GM23338 (cell line): ENCODE results near the gene DIO3. TPM values are rescaled to one million over a fixed set of nuclear protein-coding genes. Genes with fewer than 3 reads are reported as not detected.

Experiments used
- ATAC-seq: fragments of 200-7000 bp; cut with Tn5 transposase; 3 replicates; pipeline ENCODE4 v1.9.1; 2020
- DNase-seq: peaks from one replicate; pipeline ENCODE4 v3.0.0-alpha.2; 2015; ENCODE audit warnings: low spot score
- H2AFZ ChIP-seq: fragments of 200-600 bp; sonication (generic); 2 replicates; pipeline ENCODE4 v1.8.0; 2016; ENCODE audit warnings: antibody characterized with exemption, mild to moderate bottlenecking, moderate library complexity
- H3F3A ChIP-seq: fragments of 200-600 bp; sonication (generic); replicated peaks from 2 replicates; pipeline ENCODE4 v1.8.0; 2017; ENCODE audit warnings: antibody characterized with exemption, mixed run types, low read depth
- H3K27ac ChIP-seq: fragments of 200-600 bp; sonication (generic); 2 replicates; pipeline ENCODE4 v1.6.1; 2016; ENCODE audit warnings: low read depth
- H3K27me3 ChIP-seq: fragments of 200-600 bp; sonication (generic); 2 replicates; pipeline ENCODE4 v1.8.0; 2016; ENCODE audit warnings: mild to moderate bottlenecking, mixed run types, moderate library complexity; ENCODE audit not compliant: insufficient read depth
- H3K36me3 ChIP-seq: fragments of 200-600 bp; sonication (generic); 2 replicates; pipeline ENCODE4 v1.8.0; 2016; ENCODE audit warnings: mild to moderate bottlenecking; ENCODE audit not compliant: insufficient read depth
- H3K4me1 ChIP-seq: fragments of 200-600 bp; sonication (generic); 2 replicates; pipeline ENCODE4 v1.8.0; 2016; ENCODE audit warnings: mild to moderate bottlenecking, moderate library complexity; ENCODE audit not compliant: insufficient read depth
- H3K4me2 ChIP-seq: fragments of 200-600 bp; sonication (generic); 2 replicates; pipeline ENCODE4 v1.7.1; 2017; ENCODE audit warnings: mixed run types
- H3K4me3 ChIP-seq: fragments of 200-600 bp; sonication (generic); 2 replicates; pipeline ENCODE4 v1.6.1; 2016; ENCODE audit warnings: mixed run types
- H3K79me2 ChIP-seq: fragments of 200-600 bp; sonication (generic); replicated peaks from 2 replicates; pipeline ENCODE4 v1.8.0; 2017; ENCODE audit warnings: mild to moderate bottlenecking; ENCODE audit not compliant: insufficient read depth
- H3K9me2 ChIP-seq: fragments of 200-600 bp; sonication (generic); 2 replicates; pipeline ENCODE4 v1.8.0; 2017; ENCODE audit not compliant: insufficient read depth
- H4K20me1 ChIP-seq: fragments of 200-600 bp; sonication (generic); replicated peaks from 2 replicates; pipeline ENCODE4 v1.8.0; 2017; ENCODE audit warnings: mild to moderate bottlenecking; ENCODE audit not compliant: insufficient read depth
- H3K27ac Mint-ChIP-seq: 2 replicates; pipeline ENCODE4 v1.8.0; 2020; ENCODE audit warnings: inconsistent platforms, mild to moderate bottlenecking, moderate library complexity, mixed read lengths
- H3K27me3 Mint-ChIP-seq: 3 replicates; pipeline ENCODE4 v1.8.0; 2022; ENCODE audit warnings: low read depth, mild to moderate bottlenecking, moderate library complexity, mixed read lengths, inconsistent platforms; ENCODE audit not compliant: insufficient read depth, poor library complexity
- H3K36me3 Mint-ChIP-seq: 3 replicates; pipeline ENCODE4 v1.8.0; 2021; ENCODE audit warnings: low read depth, mild to moderate bottlenecking, inconsistent platforms, moderate library complexity, mixed read lengths
- H3K4me1 Mint-ChIP-seq: 3 replicates; pipeline ENCODE4 v1.8.0; 2020; ENCODE audit warnings: mild to moderate bottlenecking, inconsistent platforms, mixed read lengths
- H3K4me3 Mint-ChIP-seq: 3 replicates; pipeline ENCODE4 v1.8.0; 2021; ENCODE audit warnings: moderate library complexity, mild to moderate bottlenecking, inconsistent platforms, mixed read lengths
- H3K9me3 Mint-ChIP-seq: 3 replicates; pipeline ENCODE4 v1.8.0; 2020; ENCODE audit warnings: moderate library complexity, mild to moderate bottlenecking, inconsistent platforms, mixed read lengths
- EZH2phosphoT487 ChIP-seq: fragments of 200-600 bp; sonication (generic); IDR thresholded peaks from one replicate; pipeline ENCODE4 v1.8.1; 2018; ENCODE audit warnings: antibody characterized with exemption; ENCODE audit not compliant: unreplicated experiment
- NANOG ChIP-seq: IDR thresholded peaks from 2 replicates; pipeline ENCODE4 v1.6.1; 2016; ENCODE audit warnings: antibody characterized with exemption, borderline replicate concordance
- ZNF114 ChIP-seq: fragments of 250-450 bp; sonication (Bioruptor Pico); IDR thresholded peaks from 2 replicates; pipeline ENCODE4 v1.5.0; 2020; ENCODE audit warnings: mild to moderate bottlenecking, moderate library complexity
- ZNF331 ChIP-seq: fragments of 250-450 bp; sonication (Bioruptor Pico); IDR thresholded peaks from 2 replicates; pipeline ENCODE4 v1.5.0; 2020; ENCODE audit warnings: low read depth, mild to moderate bottlenecking, moderate library complexity
- polyA plus RNA-seq: library from polyadenylated mRNA; unstranded; fragments of >200 nt; fragmentation: Nextera tagmentation; extraction: Ambion mirVana; gene quantifications from 2 replicates; pipeline ENCODE4 v1.2.1, GENCODE V29; 2016
- total RNA-seq: library from RNA; depleted of rRNA; stranded (reverse); fragments of >200 nt; shearing (Covaris generic); gene quantifications from 2 replicates; pipeline ENCODE4 v1.2.3, GENCODE V29; 2014
- TF ChIP-seq, protein P1 (sequence below), 2 experiments: fragments of 200-600 bp in 1 of 2; sonication (generic) in 1 of 2; conservative IDR thresholded peaks; 2 replicates each; pipeline versions ENCODE4 v1.5.1 to v1.6.1; 2016 to 2017; ENCODE audit warnings: antibody characterized with exemption in 2 of 2, low read depth in 2 of 2, mild to moderate bottlenecking in 2 of 2, moderate library complexity in 1 of 2
- TF ChIP-seq, protein P2 (sequence below): IDR thresholded peaks from one replicate; pipeline ENCODE4 v1.6.1; 2018; ENCODE audit warnings: antibody characterized with exemption; ENCODE audit not compliant: unreplicated experiment
- TF ChIP-seq, protein P3 (sequence below): IDR thresholded peaks from 2 replicates; pipeline ENCODE4 v1.6.1; 2016; ENCODE audit warnings: antibody characterized with exemption
- TF ChIP-seq, protein P4 (sequence below): fragments of 250-450 bp; sonication (Bioruptor Pico); IDR thresholded peaks from 2 replicates; pipeline ENCODE4 v1.5.0; 2020; ENCODE audit warnings: mild to moderate bottlenecking, moderate library complexity

The DIO3 gene
- total and polyA plus RNA-seq, 2 experiments from 2014 or later, result 0.10 to 0.28 TPM

DNA sequence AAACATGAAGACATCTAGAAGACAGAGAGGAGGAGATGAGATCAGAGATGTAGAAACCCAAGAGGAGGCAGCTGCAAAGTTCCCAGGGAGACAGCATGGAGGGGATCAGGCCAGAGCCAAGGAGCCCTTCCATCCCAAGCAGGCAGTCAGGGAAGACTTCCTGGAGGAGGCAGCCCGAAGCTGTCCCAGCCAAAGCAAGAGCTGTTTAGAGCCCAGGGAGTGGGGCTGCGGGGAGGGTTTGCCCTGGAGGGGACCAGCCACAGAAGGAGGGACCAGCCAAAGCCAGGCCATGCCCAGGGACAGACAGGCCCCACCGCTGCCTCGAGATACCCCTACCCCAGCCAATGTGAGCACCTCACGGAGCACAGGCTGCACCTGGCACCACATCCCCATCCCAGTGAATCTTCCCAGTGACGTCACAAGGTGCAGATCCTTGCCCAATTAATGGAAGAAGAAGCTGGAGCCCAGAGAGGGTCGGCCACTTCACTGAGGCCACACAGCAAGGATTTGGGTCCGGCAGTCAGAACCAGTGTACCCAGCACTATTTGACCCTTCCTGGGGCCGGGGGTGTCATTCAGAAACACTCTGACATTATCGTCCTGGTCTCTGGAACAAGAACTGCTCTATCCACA lies 14.1 kb upstream of the DIO3 start (continued):
- TF ChIP-seq, protein P1, sequence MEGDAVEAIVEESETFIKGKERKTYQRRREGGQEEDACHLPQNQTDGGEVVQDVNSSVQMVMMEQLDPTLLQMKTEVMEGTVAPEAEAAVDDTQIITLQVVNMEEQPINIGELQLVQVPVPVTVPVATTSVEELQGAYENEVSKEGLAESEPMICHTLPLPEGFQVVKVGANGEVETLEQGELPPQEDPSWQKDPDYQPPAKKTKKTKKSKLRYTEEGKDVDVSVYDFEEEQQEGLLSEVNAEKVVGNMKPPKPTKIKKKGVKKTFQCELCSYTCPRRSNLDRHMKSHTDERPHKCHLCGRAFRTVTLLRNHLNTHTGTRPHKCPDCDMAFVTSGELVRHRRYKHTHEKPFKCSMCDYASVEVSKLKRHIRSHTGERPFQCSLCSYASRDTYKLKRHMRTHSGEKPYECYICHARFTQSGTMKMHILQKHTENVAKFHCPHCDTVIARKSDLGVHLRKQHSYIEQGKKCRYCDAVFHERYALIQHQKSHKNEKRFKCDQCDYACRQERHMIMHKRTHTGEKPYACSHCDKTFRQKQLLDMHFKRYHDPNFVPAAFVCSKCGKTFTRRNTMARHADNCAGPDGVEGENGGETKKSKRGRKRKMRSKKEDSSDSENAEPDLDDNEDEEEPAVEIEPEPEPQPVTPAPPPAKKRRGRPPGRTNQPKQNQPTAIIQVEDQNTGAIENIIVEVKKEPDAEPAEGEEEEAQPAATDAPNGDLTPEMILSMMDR (conservative IDR thresholded peaks at IDR 0.05; ENCODE audit: low read depth in 2 of 2), result no peak
- TF ChIP-seq, protein P2, sequence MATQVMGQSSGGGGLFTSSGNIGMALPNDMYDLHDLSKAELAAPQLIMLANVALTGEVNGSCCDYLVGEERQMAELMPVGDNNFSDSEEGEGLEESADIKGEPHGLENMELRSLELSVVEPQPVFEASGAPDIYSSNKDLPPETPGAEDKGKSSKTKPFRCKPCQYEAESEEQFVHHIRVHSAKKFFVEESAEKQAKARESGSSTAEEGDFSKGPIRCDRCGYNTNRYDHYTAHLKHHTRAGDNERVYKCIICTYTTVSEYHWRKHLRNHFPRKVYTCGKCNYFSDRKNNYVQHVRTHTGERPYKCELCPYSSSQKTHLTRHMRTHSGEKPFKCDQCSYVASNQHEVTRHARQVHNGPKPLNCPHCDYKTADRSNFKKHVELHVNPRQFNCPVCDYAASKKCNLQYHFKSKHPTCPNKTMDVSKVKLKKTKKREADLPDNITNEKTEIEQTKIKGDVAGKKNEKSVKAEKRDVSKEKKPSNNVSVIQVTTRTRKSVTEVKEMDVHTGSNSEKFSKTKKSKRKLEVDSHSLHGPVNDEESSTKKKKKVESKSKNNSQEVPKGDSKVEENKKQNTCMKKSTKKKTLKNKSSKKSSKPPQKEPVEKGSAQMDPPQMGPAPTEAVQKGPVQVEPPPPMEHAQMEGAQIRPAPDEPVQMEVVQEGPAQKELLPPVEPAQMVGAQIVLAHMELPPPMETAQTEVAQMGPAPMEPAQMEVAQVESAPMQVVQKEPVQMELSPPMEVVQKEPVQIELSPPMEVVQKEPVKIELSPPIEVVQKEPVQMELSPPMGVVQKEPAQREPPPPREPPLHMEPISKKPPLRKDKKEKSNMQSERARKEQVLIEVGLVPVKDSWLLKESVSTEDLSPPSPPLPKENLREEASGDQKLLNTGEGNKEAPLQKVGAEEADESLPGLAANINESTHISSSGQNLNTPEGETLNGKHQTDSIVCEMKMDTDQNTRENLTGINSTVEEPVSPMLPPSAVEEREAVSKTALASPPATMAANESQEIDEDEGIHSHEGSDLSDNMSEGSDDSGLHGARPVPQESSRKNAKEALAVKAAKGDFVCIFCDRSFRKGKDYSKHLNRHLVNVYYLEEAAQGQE, result no peak
- TF ChIP-seq ZNF331 (CRISPR knock-in tag), result no peak
- TF ChIP-seq, protein P3, sequence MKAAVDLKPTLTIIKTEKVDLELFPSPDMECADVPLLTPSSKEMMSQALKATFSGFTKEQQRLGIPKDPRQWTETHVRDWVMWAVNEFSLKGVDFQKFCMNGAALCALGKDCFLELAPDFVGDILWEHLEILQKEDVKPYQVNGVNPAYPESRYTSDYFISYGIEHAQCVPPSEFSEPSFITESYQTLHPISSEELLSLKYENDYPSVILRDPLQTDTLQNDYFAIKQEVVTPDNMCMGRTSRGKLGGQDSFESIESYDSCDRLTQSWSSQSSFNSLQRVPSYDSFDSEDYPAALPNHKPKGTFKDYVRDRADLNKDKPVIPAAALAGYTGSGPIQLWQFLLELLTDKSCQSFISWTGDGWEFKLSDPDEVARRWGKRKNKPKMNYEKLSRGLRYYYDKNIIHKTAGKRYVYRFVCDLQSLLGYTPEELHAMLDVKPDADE, result no peak
- no peak for TF ChIP-seq NANOG

DNA sequence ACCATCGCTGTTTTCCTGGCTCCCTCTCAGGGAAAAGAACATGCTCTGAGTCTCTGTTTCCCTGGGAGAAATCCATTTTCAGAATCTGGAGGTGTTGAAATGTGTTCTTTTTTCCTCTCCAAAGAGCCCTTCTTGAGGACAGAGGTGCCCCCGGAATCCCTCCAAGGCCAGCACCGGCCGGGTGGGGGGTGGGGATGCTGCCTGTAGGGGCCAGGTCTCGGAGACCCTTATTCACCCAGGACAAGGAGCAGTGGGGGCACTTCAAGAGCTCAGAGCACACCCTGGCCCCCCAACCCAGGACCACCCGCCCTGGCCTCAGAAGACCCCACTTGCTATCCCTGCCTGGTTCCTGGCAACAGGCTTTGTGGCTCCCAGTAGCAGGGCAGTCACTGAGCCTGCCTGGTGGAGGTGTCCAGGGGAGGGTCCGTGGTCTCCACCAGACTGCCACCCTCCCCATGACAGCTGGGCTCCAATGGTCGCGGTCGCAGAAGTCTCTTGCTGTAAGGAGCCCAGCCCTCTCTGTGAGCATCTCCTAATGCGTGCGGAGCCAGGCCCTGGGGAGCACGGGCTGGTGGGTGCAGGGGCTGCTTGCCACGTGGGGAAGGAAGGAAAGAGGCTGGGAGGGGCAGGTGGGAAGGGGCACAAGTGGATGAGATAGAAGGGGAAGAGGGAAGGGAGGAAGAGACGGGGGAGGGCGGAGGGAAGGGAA lies 13.2 kb upstream of the DIO3 start:
- no peak overlapping the region for H3K4me3 ChIP-seq
- H3K9me3 Mint-ChIP-seq, result peaks cover 15% of the 10 kb centered on the region

More for the DNA sequence above, 13.2 kb upstream of the DIO3 start:
- Histone ChIP-seq H3K36me3 (no peaks in the 10 kb centered on the region), H2AFZ (no peak overlapping the region), H3K27ac (no peak overlapping the region), H3K79me2 (no peaks in the 10 kb centered on the region), H3K4me1 (no peaks in the 10 kb centered on the region), H3F3A (no peaks in the 10 kb centered on the region), H3K27me3 (no peaks in the 10 kb centered on the region), H4K20me1 (no peaks in the 10 kb centered on the region), H3K9me2 (no peaks in the 10 kb centered on the region), H3K4me2 (no peak overlapping the region)
- ATAC-seq, result no peak
- peaks cover 5% of the 10 kb centered on the region; the same call in 1 of the 3 replicates for H3K36me3 Mint-ChIP-seq
- no peak overlapping the region for H3K4me3 Mint-ChIP-seq
- DNase-seq, result no peak
- peaks cover 22% of the 10 kb centered on the region for H3K27me3 Mint-ChIP-seq
- no peak overlapping the region for H3K27ac Mint-ChIP-seq
- no peaks in the 10 kb centered on the region; the same call in 2 of the 3 replicates for H3K4me1 Mint-ChIP-seq
- TF ChIP-seq, protein P4, sequence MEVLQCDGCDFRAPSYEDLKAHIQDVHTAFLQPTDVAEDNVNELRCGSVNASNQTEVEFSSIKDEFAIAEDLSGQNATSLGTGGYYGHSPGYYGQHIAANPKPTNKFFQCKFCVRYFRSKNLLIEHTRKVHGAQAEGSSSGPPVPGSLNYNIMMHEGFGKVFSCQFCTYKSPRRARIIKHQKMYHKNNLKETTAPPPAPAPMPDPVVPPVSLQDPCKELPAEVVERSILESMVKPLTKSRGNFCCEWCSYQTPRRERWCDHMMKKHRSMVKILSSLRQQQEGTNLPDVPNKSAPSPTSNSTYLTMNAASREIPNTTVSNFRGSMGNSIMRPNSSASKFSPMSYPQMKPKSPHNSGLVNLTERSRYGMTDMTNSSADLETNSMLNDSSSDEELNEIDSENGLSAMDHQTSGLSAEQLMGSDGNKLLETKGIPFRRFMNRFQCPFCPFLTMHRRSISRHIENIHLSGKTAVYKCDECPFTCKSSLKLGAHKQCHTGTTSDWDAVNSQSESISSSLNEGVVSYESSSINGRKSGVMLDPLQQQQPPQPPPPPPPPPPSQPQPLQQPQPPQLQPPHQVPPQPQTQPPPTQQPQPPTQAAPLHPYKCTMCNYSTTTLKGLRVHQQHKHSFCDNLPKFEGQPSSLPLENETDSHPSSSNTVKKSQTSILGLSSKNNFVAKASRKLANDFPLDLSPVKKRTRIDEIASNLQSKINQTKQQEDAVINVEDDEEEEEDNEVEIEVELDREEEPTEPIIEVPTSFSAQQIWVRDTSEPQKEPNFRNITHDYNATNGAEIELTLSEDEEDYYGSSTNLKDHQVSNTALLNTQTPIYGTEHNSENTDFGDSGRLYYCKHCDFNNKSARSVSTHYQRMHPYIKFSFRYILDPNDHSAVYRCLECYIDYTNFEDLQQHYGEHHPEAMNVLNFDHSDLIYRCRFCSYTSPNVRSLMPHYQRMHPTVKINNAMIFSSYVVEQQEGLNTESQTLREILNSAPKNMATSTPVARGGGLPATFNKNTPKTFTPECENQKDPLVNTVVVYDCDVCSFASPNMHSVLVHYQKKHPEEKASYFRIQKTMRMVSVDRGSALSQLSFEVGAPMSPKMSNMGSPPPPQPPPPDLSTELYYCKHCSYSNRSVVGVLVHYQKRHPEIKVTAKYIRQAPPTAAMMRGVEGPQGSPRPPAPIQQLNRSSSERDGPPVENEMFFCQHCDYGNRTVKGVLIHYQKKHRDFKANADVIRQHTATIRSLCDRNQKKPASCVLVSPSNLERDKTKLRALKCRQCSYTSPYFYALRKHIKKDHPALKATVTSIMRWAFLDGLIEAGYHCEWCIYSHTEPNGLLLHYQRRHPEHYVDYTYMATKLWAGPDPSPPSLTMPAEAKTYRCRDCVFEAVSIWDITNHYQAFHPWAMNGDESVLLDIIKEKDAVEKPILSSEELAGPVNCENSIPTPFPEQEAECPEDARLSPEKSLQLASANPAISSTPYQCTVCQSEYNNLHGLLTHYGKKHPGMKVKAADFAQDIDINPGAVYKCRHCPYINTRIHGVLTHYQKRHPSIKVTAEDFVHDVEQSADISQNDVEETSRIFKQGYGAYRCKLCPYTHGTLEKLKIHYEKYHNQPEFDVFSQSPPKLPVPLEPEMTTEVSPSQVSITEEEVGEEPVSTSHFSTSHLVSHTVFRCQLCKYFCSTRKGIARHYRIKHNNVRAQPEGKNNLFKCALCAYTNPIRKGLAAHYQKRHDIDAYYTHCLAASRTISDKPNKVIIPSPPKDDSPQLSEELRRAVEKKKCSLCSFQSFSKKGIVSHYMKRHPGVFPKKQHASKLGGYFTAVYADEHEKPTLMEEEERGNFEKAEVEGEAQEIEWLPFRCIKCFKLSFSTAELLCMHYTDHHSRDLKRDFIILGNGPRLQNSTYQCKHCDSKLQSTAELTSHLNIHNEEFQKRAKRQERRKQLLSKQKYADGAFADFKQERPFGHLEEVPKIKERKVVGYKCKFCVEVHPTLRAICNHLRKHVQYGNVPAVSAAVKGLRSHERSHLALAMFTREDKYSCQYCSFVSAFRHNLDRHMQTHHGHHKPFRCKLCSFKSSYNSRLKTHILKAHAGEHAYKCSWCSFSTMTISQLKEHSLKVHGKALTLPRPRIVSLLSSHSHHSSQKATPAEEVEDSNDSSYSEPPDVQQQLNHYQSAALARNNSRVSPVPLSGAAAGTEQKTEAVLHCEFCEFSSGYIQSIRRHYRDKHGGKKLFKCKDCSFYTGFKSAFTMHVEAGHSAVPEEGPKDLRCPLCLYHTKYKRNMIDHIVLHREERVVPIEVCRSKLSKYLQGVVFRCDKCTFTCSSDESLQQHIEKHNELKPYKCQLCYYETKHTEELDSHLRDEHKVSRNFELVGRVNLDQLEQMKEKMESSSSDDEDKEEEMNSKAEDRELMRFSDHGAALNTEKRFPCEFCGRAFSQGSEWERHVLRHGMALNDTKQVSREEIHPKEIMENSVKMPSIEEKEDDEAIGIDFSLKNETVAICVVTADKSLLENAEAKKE (CRISPR knock-in tag), result no peak
- TF ChIP-seq EZH2phosphoT487, result no peak
- TF ChIP-seq ZNF114 (CRISPR knock-in tag), result no peak
